ENCODE measurements around the gene STK4.

The STK4 gene

GRCh38 chr20:44936510-44936909 lies 29.8 kb upstream of the STK4 start:
- H3K9me3 ChIP-seq (ENCODE audit: control insufficient read depth, low read depth, low read length): no peaks in the 10 kb centered on the region
- H3K27me3 ChIP-seq (ENCODE audit: control insufficient read depth, insufficient read depth, low read length): no peaks in the 10 kb centered on the region
- H3K9ac ChIP-seq (ENCODE audit: low read length): no peak overlapping the region
- H3K4me1 ChIP-seq (ENCODE audit: control insufficient read depth, low read depth, low read length): no peaks in the 10 kb centered on the region
- no peak overlapping the region for H3K27ac ChIP-seq (ENCODE audit: low read length)
- H3K36me3 ChIP-seq (ENCODE audit: control insufficient read depth, low read depth, low read length): peaks cover 57% of the 10 kb centered on the region
- H3K4me3 ChIP-seq (ENCODE audit: low read length): no peak overlapping the region

- Histone ChIP-seq H3K9ac (ENCODE audit: low read length) (no peak overlapping the region), H3K9me3 (ENCODE audit: control insufficient read depth, low read depth, low read length) (no peaks in the 10 kb centered on the region), H3K27me3 (ENCODE audit: control insufficient read depth, insufficient read depth, low read length) (no peaks in the 10 kb centered on the region), H3K4me3 (ENCODE audit: low read length) (no peak overlapping the region), H3K36me3 (ENCODE audit: control insufficient read depth, low read depth, low read length) (peaks cover 61% of the 10 kb centered on the region), H3K4me1 (ENCODE audit: control insufficient read depth, low read depth, low read length) (no peaks in the 10 kb centered on the region), H3K27ac (ENCODE audit: low read length) (no peak overlapping the region)
Measured at GRCh38 chr20:44938637-44939036, 27.7 kb upstream of the STK4 start.

DNA sequence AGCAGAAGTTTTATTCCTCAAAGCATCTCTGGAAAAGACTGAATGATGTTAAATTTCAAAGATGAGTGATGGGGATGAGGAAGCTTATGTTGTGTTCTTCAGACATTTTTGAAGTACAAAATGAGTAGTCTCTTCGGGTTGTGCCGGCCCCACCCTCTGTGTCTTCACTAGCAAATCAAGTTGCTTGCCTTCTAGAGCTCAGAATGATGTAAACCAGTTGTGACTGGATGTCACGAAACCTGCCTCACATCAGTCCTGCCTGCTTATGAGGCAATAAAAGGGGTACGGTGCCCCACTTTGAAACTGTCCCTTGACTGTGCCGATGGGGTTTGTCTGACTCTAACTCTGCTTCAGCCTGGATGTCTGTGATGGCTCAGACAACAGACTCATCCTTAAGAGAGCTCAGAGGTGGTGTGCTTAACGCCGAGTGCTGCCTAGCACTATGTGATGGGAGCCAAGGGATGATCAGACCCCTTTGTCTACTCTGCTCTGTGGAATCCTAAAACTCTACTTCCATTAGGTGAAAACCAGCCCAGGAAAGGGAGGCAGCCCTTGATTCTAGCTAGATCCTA lies 25.1 kb upstream of the STK4 start:
- Histone ChIP-seq H3K9me3 (ENCODE audit: control insufficient read depth, low read depth, low read length) (no peaks in the 10 kb centered on the region), H3K4me3 (ENCODE audit: low read length) (no peak overlapping the region), H3K36me3 (ENCODE audit: control insufficient read depth, low read depth, low read length) (peaks cover 63% of the 10 kb centered on the region), H3K27me3 (ENCODE audit: control insufficient read depth, insufficient read depth, low read length) (no peaks in the 10 kb centered on the region), H3K9ac (ENCODE audit: low read length) (no peak overlapping the region), H3K4me1 (ENCODE audit: control insufficient read depth, low read depth, low read length) (no peaks in the 10 kb centered on the region), H3K27ac (ENCODE audit: low read length) (no peak overlapping the region)

- Histone ChIP-seq H3K27me3 (ENCODE audit: control insufficient read depth, insufficient read depth, low read length) (no peaks in the 10 kb centered on the region), H3K4me1 (ENCODE audit: control insufficient read depth, low read depth, low read length) (no peaks in the 10 kb centered on the region), H3K36me3 (ENCODE audit: control insufficient read depth, low read depth, low read length) (peaks cover 62% of the 10 kb centered on the region), H3K9me3 (ENCODE audit: control insufficient read depth, low read depth, low read length) (no peaks in the 10 kb centered on the region), H3K27ac (ENCODE audit: low read length) (no peak overlapping the region), H3K9ac (ENCODE audit: low read length) (no peak overlapping the region), H3K4me3 (ENCODE audit: low read length) (no peak overlapping the region)
Measured at GRCh38 chr20:44942264-44942973, 23.9 kb upstream of the STK4 start.

- Histone ChIP-seq H3K9ac (ENCODE audit: low read length) (no peak overlapping the region), H3K9me3 (ENCODE audit: control insufficient read depth, low read depth, low read length) (no peaks in the 10 kb centered on the region), H3K36me3 (ENCODE audit: control insufficient read depth, low read depth, low read length) (peaks cover 65% of the 10 kb centered on the region), H3K27me3 (ENCODE audit: control insufficient read depth, insufficient read depth, low read length) (no peaks in the 10 kb centered on the region), H3K4me3 (ENCODE audit: low read length) (no peak overlapping the region), H3K27ac (ENCODE audit: low read length) (no peak overlapping the region), H3K4me1 (ENCODE audit: control insufficient read depth, low read depth, low read length) (no peaks in the 10 kb centered on the region)
Measured at GRCh38 chr20:44943828-44944227, 22.5 kb upstream of the STK4 start.

- peaks cover 76% of the 10 kb centered on the region for H3K36me3 ChIP-seq (ENCODE audit: control insufficient read depth, low read depth, low read length)
Measured at GRCh38 chr20:44945261-44945660, 21.1 kb upstream of the STK4 start.

DNA sequence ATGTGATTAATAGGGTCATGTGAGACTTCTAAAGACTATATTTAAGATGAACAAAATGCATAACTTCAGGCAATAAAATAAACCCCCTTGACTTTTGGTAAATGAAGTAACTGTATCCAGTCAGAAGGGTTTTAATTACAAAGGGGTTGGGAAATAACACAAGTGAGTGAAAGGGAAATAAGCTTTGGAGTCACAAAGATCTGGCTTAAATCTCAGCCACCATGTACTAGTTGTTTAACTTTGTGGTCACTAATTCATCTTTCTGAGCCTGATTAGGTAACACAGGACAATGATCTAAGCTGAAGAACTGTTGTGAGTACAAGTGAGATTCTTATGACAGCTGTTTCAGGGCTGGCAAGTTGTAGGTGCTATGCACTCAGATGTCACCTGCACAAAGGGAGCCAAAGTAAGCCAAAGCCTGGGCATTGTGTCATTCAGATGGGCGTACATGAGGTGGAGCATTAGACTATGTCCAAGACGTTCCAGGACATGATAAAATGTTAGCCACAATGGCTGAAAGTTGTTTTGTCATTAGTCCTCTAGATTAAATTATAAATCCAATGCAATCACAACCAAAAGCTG lies 19.9 kb upstream of the STK4 start:
- peaks cover 82% of the 10 kb centered on the region for H3K36me3 ChIP-seq (ENCODE audit: control insufficient read depth, low read depth, low read length)
- H3K4me3 ChIP-seq (ENCODE audit: low read length): no peak overlapping the region
- no peaks in the 10 kb centered on the region for H3K27me3 ChIP-seq (ENCODE audit: control insufficient read depth, insufficient read depth, low read length)
- no peak overlapping the region for H3K9ac ChIP-seq (ENCODE audit: low read length)
- no peak overlapping the region for H3K27ac ChIP-seq (ENCODE audit: low read length)
- H3K9me3 ChIP-seq (ENCODE audit: control insufficient read depth, low read depth, low read length): no peaks in the 10 kb centered on the region
- H3K4me1 ChIP-seq (ENCODE audit: control insufficient read depth, low read depth, low read length): no peaks in the 10 kb centered on the region

More at GRCh38 chr20:44945261-44945660, 21.1 kb upstream of the STK4 start:
- no peak overlapping the region for H3K27ac ChIP-seq (ENCODE audit: low read length)
- H3K4me3 ChIP-seq (ENCODE audit: low read length): no peak overlapping the region
- no peaks in the 10 kb centered on the region for H3K4me1 ChIP-seq (ENCODE audit: control insufficient read depth, low read depth, low read length)
- no peaks in the 10 kb centered on the region for H3K27me3 ChIP-seq (ENCODE audit: control insufficient read depth, insufficient read depth, low read length)
- no peak overlapping the region for H3K9ac ChIP-seq (ENCODE audit: low read length)
- H3K9me3 ChIP-seq (ENCODE audit: control insufficient read depth, low read depth, low read length): no peaks in the 10 kb centered on the region

GRCh38 chr20:44948107-44948506 lies 18.2 kb upstream of the STK4 start:
- Histone ChIP-seq H3K9me3 (ENCODE audit: control insufficient read depth, low read depth, low read length) (no peaks in the 10 kb centered on the region), H3K27me3 (ENCODE audit: control insufficient read depth, insufficient read depth, low read length) (no peaks in the 10 kb centered on the region), H3K9ac (ENCODE audit: low read length) (no peak overlapping the region), H3K27ac (ENCODE audit: low read length) (no peak overlapping the region), H3K4me3 (ENCODE audit: low read length) (no peak overlapping the region), H3K36me3 (ENCODE audit: control insufficient read depth, low read depth, low read length) (peaks cover 82% of the 10 kb centered on the region), H3K4me1 (ENCODE audit: control insufficient read depth, low read depth, low read length) (no peaks in the 10 kb centered on the region)

DNA sequence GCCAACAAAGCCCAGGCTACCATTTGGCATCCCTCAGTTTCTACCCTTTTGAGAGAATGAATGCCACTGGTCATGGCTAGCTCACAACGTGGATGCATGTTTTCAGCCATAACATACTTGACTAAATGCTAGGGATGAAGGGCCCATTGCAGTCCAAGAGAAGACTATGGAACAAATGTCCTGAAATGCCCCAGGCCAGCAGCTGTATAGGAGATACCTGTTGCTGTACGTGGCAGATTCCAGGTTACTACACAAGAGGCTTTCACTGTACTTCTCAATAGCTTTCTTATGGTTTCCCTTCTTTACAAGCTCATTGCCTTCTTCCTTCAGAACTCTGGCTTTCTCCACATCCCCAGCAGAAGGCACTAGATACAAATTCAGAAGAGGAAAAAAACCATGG lies 17.8 kb upstream of the STK4 start:
- peaks cover 82% of the 10 kb centered on the region for H3K36me3 ChIP-seq (ENCODE audit: control insufficient read depth, low read depth, low read length)
- H3K9me3 ChIP-seq (ENCODE audit: control insufficient read depth, low read depth, low read length): no peaks in the 10 kb centered on the region
- no peaks in the 10 kb centered on the region for H3K4me1 ChIP-seq (ENCODE audit: control insufficient read depth, low read depth, low read length)

DNA sequence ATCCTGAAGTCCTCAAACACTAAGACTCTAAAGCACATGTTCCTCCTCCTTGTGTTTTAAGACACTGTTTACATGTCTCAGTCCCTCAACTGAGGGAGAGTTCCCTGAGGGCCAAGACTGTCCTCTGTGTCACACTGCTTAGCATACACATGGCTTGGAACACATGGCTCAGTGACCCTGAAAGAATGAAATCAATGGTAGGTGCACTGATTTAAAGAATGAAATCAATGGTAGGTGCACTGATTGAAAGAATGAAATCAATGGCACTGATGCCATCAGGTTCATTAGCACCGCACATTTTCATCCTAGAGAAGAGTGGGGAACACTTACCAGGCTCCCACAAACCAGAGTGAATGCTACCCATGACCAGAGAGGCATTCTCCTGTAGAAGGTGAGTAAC lies 15.9 kb upstream of the STK4 start:
- H3K9me3 ChIP-seq (ENCODE audit: control insufficient read depth, low read depth, low read length): no peaks in the 10 kb centered on the region
- H3K27ac ChIP-seq (ENCODE audit: low read length): no peak overlapping the region
- no peaks in the 10 kb centered on the region for H3K27me3 ChIP-seq (ENCODE audit: control insufficient read depth, insufficient read depth, low read length)
- peaks cover 85% of the 10 kb centered on the region for H3K36me3 ChIP-seq (ENCODE audit: control insufficient read depth, low read depth, low read length)
- no peak overlapping the region for H3K4me3 ChIP-seq (ENCODE audit: low read length)
- H3K4me1 ChIP-seq (ENCODE audit: control insufficient read depth, low read depth, low read length): no peaks in the 10 kb centered on the region
- H3K9ac ChIP-seq (ENCODE audit: low read length): no peak overlapping the region

More for the DNA sequence above, 17.8 kb upstream of the STK4 start:
- Histone ChIP-seq H3K27me3 (ENCODE audit: control insufficient read depth, insufficient read depth, low read length) (no peaks in the 10 kb centered on the region), H3K4me3 (ENCODE audit: low read length) (no peak overlapping the region), H3K9ac (ENCODE audit: low read length) (no peak overlapping the region), H3K27ac (ENCODE audit: low read length) (no peak overlapping the region)

- Histone ChIP-seq H3K9me3 (ENCODE audit: control insufficient read depth, low read depth, low read length) (no peaks in the 10 kb centered on the region), H3K36me3 (ENCODE audit: control insufficient read depth, low read depth, low read length) (peaks cover 82% of the 10 kb centered on the region), H3K4me1 (ENCODE audit: control insufficient read depth, low read depth, low read length) (no peaks in the 10 kb centered on the region), H3K4me3 (ENCODE audit: low read length) (no peak overlapping the region), H3K27ac (ENCODE audit: low read length) (no peak overlapping the region), H3K9ac (ENCODE audit: low read length) (no peak overlapping the region), H3K27me3 (ENCODE audit: control insufficient read depth, insufficient read depth, low read length) (no peaks in the 10 kb centered on the region)
Measured at GRCh38 chr20:44952731-44953130, 13.6 kb upstream of the STK4 start.

GRCh38 chr20:44954211-44954610 lies 12.1 kb upstream of the STK4 start:
- Histone ChIP-seq H3K9me3 (ENCODE audit: control insufficient read depth, low read depth, low read length) (no peaks in the 10 kb centered on the region), H3K4me3 (ENCODE audit: low read length) (no peak overlapping the region), H3K27me3 (ENCODE audit: control insufficient read depth, insufficient read depth, low read length) (peaks cover 2% of the 10 kb centered on the region), H3K27ac (ENCODE audit: low read length) (no peak overlapping the region), H3K36me3 (ENCODE audit: control insufficient read depth, low read depth, low read length) (peaks cover 69% of the 10 kb centered on the region), H3K4me1 (ENCODE audit: control insufficient read depth, low read depth, low read length) (peaks cover 2% of the 10 kb centered on the region), H3K9ac (ENCODE audit: low read length) (no peak overlapping the region)

All from iPS-18a (cell line).